Measurements from ENCODE around the gene UNC119. TPM values are rescaled to one million over a fixed set of nuclear protein-coding genes. Genes with fewer than 3 reads are reported as not detected.

Gene UNC119
- total RNA-seq, 1 donor from 2014 or later: 61.4 TPM

GRCh38 chr17:28526381-28526780 is 26.0 kb downstream of the UNC119 start:
- Histone ChIP-seq H3K9me3 (ENCODE audit: low read depth) (no peaks in the 10 kb centered on the region), H3K36me3 (no peaks in the 10 kb centered on the region), H3K27ac (no peak overlapping the region), H3F3A (ENCODE audit: low read depth) (no peaks in the 10 kb centered on the region), H3K4me1 (peaks cover 7% of the 10 kb centered on the region), H3K4me2 (no peak overlapping the region), H2AFZ (replicated peaks) (no peak overlapping the region), H3K79me2 (ENCODE audit: low read depth) (no peaks in the 10 kb centered on the region), H3K4me3 (no peak overlapping the region), H3K9ac (no peak overlapping the region), H3K27me3 (no peaks in the 10 kb centered on the region), H4K20me1 (ENCODE audit: low read depth) (no peaks in the 10 kb centered on the region)
- Mint-ChIP-seq H3K27me3 (ENCODE audit: insufficient read depth, low read depth) (peaks cover 10% of the 10 kb centered on the region), H3K4me3 (no peak overlapping the region), H3K36me3 (no peaks in the 10 kb centered on the region), H3K27ac (no peak overlapping the region), H3K4me1 (peaks cover 37% of the 10 kb centered on the region), H3K9me3 (no peaks in the 10 kb centered on the region)
- no peak for DNase-seq (ENCODE audit: low spot score)
- no peak for TF ChIP-seq EZH2phosphoT487 (IDR thresholded peaks at IDR 0.05)
- TF ChIP-seq EZH2 (IDR thresholded peaks at IDR 0.05): no peak
- no peak for TF ChIP-seq CTCF (IDR thresholded peaks at IDR 0.05)

- Histone ChIP-seq H3K4me1 (peaks cover 14% of the 10 kb centered on the region), H3K9ac (no peak overlapping the region), H3K36me3 (no peaks in the 10 kb centered on the region), H3K27me3 (no peaks in the 10 kb centered on the region), H2AFZ (replicated peaks) (no peak overlapping the region), H3K9me3 (ENCODE audit: low read depth) (no peaks in the 10 kb centered on the region), H3K4me2 (no peak overlapping the region), H3K79me2 (ENCODE audit: low read depth) (no peaks in the 10 kb centered on the region), H3K27ac (no peak overlapping the region), H3F3A (ENCODE audit: low read depth) (no peaks in the 10 kb centered on the region), H4K20me1 (ENCODE audit: low read depth) (no peaks in the 10 kb centered on the region), H3K4me3 (no peak overlapping the region)
- Mint-ChIP-seq H3K27ac (no peak overlapping the region), H3K4me3 (no peak overlapping the region), H3K27me3 (ENCODE audit: insufficient read depth, low read depth) (peaks cover 12% of the 10 kb centered on the region), H3K4me1 (peaks cover 40% of the 10 kb centered on the region), H3K36me3 (no peaks in the 10 kb centered on the region), H3K9me3 (no peaks in the 10 kb centered on the region)
- TF ChIP-seq CTCF (IDR thresholded peaks at IDR 0.05): no peak
- TF ChIP-seq EZH2phosphoT487 (IDR thresholded peaks at IDR 0.05): no peak
- TF ChIP-seq EZH2 (IDR thresholded peaks at IDR 0.05): no peak
- DNase-seq (ENCODE audit: low spot score): no peak
Observed at GRCh38 chr17:28524476-28525424, 27.7 kb downstream of the UNC119 start.

GRCh38 chr17:28523876-28524275 is 28.5 kb downstream of the UNC119 start:
- TF ChIP-seq EZH2phosphoT487 (IDR thresholded peaks at IDR 0.05): no peak
- no peak for TF ChIP-seq EZH2 (IDR thresholded peaks at IDR 0.05)
- no peak for TF ChIP-seq CTCF (IDR thresholded peaks at IDR 0.05)
- no peaks in the 10 kb centered on the region for H3K9me3 Mint-ChIP-seq
- no peak overlapping the region for H3K4me2 ChIP-seq
- H3K27me3 Mint-ChIP-seq (ENCODE audit: insufficient read depth, low read depth): peaks cover 12% of the 10 kb centered on the region
- no peak overlapping the region for H3K9ac ChIP-seq
- peaks cover 34% of the 10 kb centered on the region for H3K4me1 Mint-ChIP-seq
- H4K20me1 ChIP-seq (ENCODE audit: low read depth): no peaks in the 10 kb centered on the region
- peak overlapping the region; percentile 69 for H3K27ac Mint-ChIP-seq
- no peaks in the 10 kb centered on the region for H3K9me3 ChIP-seq (ENCODE audit: low read depth)
- H3K27ac ChIP-seq: no peak overlapping the region
- no peaks in the 10 kb centered on the region for H3K36me3 ChIP-seq
- H3F3A ChIP-seq (ENCODE audit: low read depth): no peaks in the 10 kb centered on the region
- no peaks in the 10 kb centered on the region for H3K27me3 ChIP-seq
- no peak overlapping the region for H2AFZ ChIP-seq (replicated peaks)
- H3K4me3 Mint-ChIP-seq: no peak overlapping the region
- no peak overlapping the region for H3K4me3 ChIP-seq
- H3K36me3 Mint-ChIP-seq: no peaks in the 10 kb centered on the region
- no peaks in the 10 kb centered on the region for H3K79me2 ChIP-seq (ENCODE audit: low read depth)
- DNase-seq (ENCODE audit: low spot score): no peak
- peaks cover 14% of the 10 kb centered on the region for H3K4me1 ChIP-seq

Measured in neural progenitor cell (in vitro differentiated cells).